KMS-11 (cell line): ENCODE results near the gene ATP5PB.

Source experiments
- H2AFZ ChIP-seq: fragments of 200-600 bp; sonication (generic); 2 replicates; pipeline ENCODE4 v1.6.1; 2016; ENCODE audit warnings: antibody characterized with exemption, mixed run types, low read depth
- H3K27ac ChIP-seq: fragments of 200-600 bp; sonication (generic); 2 replicates; pipeline ENCODE4 v1.6.1; 2016; ENCODE audit warnings: mild to moderate bottlenecking, mixed run types
- H3K27me3 ChIP-seq: fragments of 200-600 bp; sonication (generic); 2 replicates; pipeline ENCODE4 v1.6.1; 2017; ENCODE audit warnings: mild to moderate bottlenecking, low read depth, mixed run types, moderate library complexity; ENCODE audit not compliant: insufficient read depth
- H3K36me3 ChIP-seq: fragments of 200-600 bp; sonication (generic); 2 replicates; pipeline ENCODE4 v1.6.1; 2017; ENCODE audit warnings: mild to moderate bottlenecking, mixed run types; ENCODE audit not compliant: insufficient read depth
- H3K4me1 ChIP-seq: fragments of 200-600 bp; sonication (generic); 2 replicates; pipeline ENCODE4 v1.6.1; 2016; ENCODE audit warnings: mild to moderate bottlenecking, low read depth, mixed run types; ENCODE audit not compliant: poor library complexity, severe bottlenecking
- H3K4me2 ChIP-seq: fragments of 200-600 bp; sonication (generic); 2 replicates; pipeline ENCODE4 v1.7.0; 2016; ENCODE audit warnings: mild to moderate bottlenecking, mixed run types
- H3K4me3 ChIP-seq: fragments of 200-600 bp; sonication (generic); IDR thresholded peaks from 2 replicates; pipeline ENCODE4 v1.6.1; 2017; ENCODE audit warnings: low read depth, low read length, mixed read lengths; ENCODE audit not compliant: insufficient read depth
- H3K79me2 ChIP-seq: fragments of 200-600 bp; sonication (generic); 2 replicates; pipeline ENCODE4 v1.6.1; 2016; ENCODE audit warnings: low read depth, mixed run types; ENCODE audit not compliant: insufficient read depth
- H3K9ac ChIP-seq: fragments of 200-600 bp; sonication (generic); 2 replicates; pipeline ENCODE4 v1.6.1; 2016; ENCODE audit warnings: mild to moderate bottlenecking, mixed run types
- H4K20me1 ChIP-seq: fragments of 200-600 bp; sonication (generic); 2 replicates; pipeline ENCODE4 v1.6.1; 2016; ENCODE audit warnings: mild to moderate bottlenecking, mixed run types; ENCODE audit not compliant: insufficient read depth
- CTCF ChIP-seq: fragments of 200-600 bp; sonication (generic); conservative IDR thresholded peaks from 2 replicates; pipeline ENCODE4 v1.6.1; 2017; ENCODE audit warnings: low read depth, mild to moderate bottlenecking, antibody characterized with exemption, low read length, moderate library complexity, mixed read lengths

ATP5PB gene

GRCh38 chr1:111489604-111490003, 40.3 kb downstream of the ATP5PB start:
- H4K20me1 ChIP-seq = no peaks in the 10 kb centered on the region
- H3K27ac ChIP-seq = no peak overlapping the region
- H3K4me2 ChIP-seq = no peak overlapping the region
- no peak for TF ChIP-seq CTCF
- H3K4me3 ChIP-seq = no peak overlapping the region
- no peak overlapping the region for H3K9ac ChIP-seq
- H3K79me2 ChIP-seq = no peaks in the 10 kb centered on the region
- no peaks in the 10 kb centered on the region for H3K36me3 ChIP-seq
- H2AFZ ChIP-seq = no peak overlapping the region
- H3K4me1 ChIP-seq = no peaks in the 10 kb centered on the region
- no peaks in the 10 kb centered on the region for H3K27me3 ChIP-seq

DNA sequence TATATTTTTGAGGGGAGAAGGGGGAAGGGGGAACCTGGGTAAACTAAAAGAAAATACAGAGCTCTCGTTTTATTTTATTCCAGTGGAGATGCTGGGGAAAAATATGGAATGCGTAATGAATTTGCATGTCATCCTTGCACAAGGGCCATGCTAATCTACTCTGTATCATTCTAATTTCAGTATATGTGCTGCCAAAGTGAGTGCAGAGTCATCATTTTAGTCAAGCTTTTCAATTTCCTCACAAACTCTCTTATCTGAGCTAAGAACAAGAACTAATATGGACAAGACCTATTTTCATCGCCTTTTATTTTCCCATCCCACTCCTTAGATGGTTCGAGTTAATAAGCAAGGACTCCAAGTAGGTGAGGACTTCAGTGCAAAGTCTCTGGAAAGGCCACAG, 41.0 kb downstream of the ATP5PB start:
- Histone ChIP-seq H4K20me1 (no peaks in the 10 kb centered on the region), H3K27me3 (no peaks in the 10 kb centered on the region), H3K4me2 (no peak overlapping the region), H2AFZ (no peak overlapping the region), H3K36me3 (no peaks in the 10 kb centered on the region), H3K9ac (no peak overlapping the region), H3K4me1 (peaks cover 2% of the 10 kb centered on the region), H3K27ac (no peak overlapping the region), H3K79me2 (no peaks in the 10 kb centered on the region), H3K4me3 (no peak overlapping the region)
- no peak for TF ChIP-seq CTCF

DNA sequence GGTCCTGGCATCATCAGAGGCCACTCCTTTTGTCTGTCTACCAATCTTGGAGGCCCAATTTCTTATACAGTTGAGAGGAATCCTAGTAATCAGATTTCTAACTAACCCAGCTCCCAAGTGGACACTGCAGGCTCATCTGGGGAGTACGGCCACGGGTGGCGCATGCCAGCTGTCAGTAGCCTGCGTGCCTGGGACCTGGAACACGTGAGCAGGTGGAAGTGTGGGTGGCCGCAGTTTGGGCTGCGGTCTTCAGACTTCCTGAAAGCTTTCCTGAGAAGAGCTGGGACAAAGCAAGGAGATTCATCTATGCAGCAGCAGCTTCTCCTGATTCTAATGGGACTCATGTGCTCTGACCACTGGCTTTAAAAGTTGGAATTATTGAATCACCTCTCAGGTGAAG, 41.8 kb downstream of the ATP5PB start:
- Histone ChIP-seq H3K27me3 (no peaks in the 10 kb centered on the region), H3K4me3 (no peak overlapping the region), H3K9ac (no peak overlapping the region), H3K36me3 (no peaks in the 10 kb centered on the region), H3K27ac (no peak overlapping the region), H3K4me2 (no peak overlapping the region), H3K4me1 (peaks cover 10% of the 10 kb centered on the region), H4K20me1 (no peaks in the 10 kb centered on the region), H2AFZ (no peak overlapping the region), H3K79me2 (no peaks in the 10 kb centered on the region)
- no peak for TF ChIP-seq CTCF

- H3K27ac ChIP-seq = peak overlapping the region; percentile 39
- H3K4me1 ChIP-seq = peaks cover 36% of the 10 kb centered on the region
- H3K27me3 ChIP-seq = no peaks in the 10 kb centered on the region
- peak overlapping the region; percentile 61 for H3K4me2 ChIP-seq
- no peaks in the 10 kb centered on the region for H3K79me2 ChIP-seq
- no peak for TF ChIP-seq CTCF
- H3K36me3 ChIP-seq = no peaks in the 10 kb centered on the region
- no peaks in the 10 kb centered on the region for H4K20me1 ChIP-seq
- peak overlapping the region; percentile 3; the same call in 1 of the 2 replicates for H3K9ac ChIP-seq
- H3K4me3 ChIP-seq = no peak overlapping the region
- no peak overlapping the region for H2AFZ ChIP-seq
These were observed 47.1 kb downstream of the ATP5PB start for GRCh38 chr1:111496398-111496797.
